HUES64 (cell line): ENCODE measurements around the gene BIN1.

Experiments used
- H3K27ac ChIP-seq: 2 replicates; pipeline ENCODE4 v1.7.0; 2013; ENCODE audit warnings: low read depth, low read length, inconsistent platforms
- H3K27me3 ChIP-seq: 2 replicates; pipeline ENCODE4 v1.6.1; 2013; ENCODE audit warnings: mild to moderate bottlenecking, low read length; ENCODE audit not compliant: insufficient read depth
- H3K36me3 ChIP-seq: 2 replicates; pipeline ENCODE4 v1.6.1; 2013; ENCODE audit warnings: mild to moderate bottlenecking, low read length; ENCODE audit not compliant: insufficient read depth
- H3K4me1 ChIP-seq: 2 replicates; pipeline ENCODE4 v1.6.1; 2013; ENCODE audit warnings: mild to moderate bottlenecking, low read length, moderate library complexity; ENCODE audit not compliant: insufficient read depth
- H3K4me3 ChIP-seq: 2 replicates; pipeline ENCODE4 v1.5.1; 2013; ENCODE audit warnings: mild to moderate bottlenecking, low read length, moderate library complexity
- H3K9ac ChIP-seq: 2 replicates; pipeline ENCODE4 v1.6.1; 2013; ENCODE audit warnings: mild to moderate bottlenecking, low read depth, low read length
- H3K9me3 ChIP-seq: 2 replicates; pipeline ENCODE4 v1.6.1; 2013; ENCODE audit warnings: low read depth, low read length; ENCODE audit not compliant: insufficient read depth
- WGBS: fragments of 150-250, 120-280 bp; methylation state at CpG from one replicate; pipeline ENCODE4 v1.1.7; 2013; ENCODE audit warnings: missing lambda C conversion rate; 5-methylcytosine and 5-hydroxymethylcytosine counted together

The BIN1 gene

DNA sequence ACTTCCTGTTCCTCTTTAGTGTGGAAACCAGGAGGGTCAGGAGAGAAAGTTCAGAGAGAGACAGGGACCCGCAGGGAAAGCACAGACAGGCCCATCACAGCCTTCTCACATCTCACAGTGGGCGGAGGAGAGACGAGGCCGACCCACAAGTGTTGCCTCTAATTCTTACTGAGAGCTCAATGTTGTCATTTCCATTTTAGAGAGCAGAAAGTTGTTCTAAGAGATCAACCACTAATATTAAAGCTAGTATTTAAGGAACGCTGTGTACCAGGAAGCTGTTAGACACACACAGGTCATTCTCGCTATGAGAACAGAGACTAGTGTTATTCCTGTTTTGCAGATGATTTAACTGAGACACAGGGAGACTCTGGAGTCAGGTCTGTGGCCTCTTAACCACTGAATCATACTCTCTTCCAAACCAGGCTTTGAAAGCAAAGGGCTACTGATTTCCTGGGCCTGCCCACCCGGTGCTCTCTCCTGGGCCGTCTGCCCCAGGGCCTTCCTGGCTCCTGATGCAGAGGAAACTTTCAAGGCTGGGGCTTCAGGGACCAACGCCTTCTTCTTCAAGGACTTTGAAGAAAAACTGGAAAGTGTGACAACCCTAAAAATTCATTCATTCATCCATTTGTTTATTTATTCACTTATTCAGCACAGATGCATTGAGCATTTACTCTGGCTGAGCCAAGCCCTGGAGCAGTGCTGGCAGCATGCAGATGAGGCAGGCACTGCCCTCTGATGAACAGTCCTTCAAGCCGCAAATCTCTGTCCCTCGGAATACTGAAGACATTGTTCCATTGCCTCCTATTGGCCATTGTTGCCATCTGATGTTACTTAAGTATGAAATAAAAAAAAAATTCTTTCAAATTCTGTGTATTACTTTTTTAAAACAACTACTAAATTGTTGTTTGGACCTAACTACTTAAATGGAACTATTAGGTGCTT lies 37.2 kb upstream of the BIN1 start:
- Histone ChIP-seq H3K9ac (no peak overlapping the region), H3K27me3 (no peaks in the 10 kb centered on the region), H3K4me1 (peaks cover 4% of the 10 kb centered on the region; the same call in 1 of the 2 replicates), H3K4me3 (no peak overlapping the region), H3K27ac (no peak overlapping the region), H3K9me3 (peaks cover 2% of the 10 kb centered on the region; the same call in 1 of the 2 replicates), H3K36me3 (no peaks in the 10 kb centered on the region)
- WGBS = 87% methylated on average over 11 of the region's 11 CpGs

DNA sequence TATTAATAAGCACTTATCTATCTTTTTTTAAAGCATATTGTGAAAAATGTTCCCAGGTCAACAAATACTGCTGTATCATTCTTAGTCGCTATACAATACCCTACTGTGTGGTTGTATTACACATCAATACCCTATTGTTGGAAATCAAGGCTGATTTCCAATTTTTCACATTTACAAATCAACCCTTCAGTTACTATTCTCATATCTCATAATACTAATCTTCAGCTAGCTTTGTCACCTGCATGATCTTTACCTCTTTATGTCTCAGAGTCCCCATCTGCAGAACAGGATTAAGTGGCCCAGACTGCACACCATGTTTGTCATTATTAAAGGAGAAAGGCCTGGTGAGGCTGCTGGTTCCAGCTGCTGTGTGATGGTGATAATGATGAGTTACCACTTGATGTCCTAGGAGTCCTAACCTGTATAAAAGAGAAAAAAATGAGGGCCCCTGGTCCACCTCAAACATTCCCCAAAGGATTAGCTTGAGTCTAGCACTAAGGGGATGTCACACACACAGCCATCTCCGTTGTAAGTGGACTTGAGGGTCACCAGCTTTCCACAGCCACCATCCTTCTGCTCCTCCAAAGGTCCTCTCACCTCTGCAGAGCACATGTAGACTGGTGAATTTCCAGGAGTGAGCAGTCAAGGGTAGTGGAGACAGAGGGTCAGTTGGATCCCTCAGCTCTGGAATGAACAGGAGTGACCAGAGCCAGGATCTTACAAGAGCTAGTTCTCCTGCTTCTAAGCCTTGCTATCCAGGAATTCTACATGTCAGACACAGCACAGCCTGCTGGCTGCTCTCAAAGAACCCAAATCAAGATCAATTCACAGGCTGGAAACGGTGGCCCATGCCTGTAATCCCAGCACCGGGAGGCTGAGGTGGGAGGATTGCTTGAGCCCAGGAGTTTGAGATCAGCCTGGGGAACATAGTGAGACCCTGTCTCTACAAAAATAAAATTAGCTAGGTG lies 36.0 kb upstream of the BIN1 start:
- no peak overlapping the region for H3K27ac ChIP-seq
- H3K4me1 ChIP-seq = peaks cover 4% of the 10 kb centered on the region; the same call in 1 of the 2 replicates
- no peak overlapping the region for H3K4me3 ChIP-seq
- no peaks in the 10 kb centered on the region for H3K27me3 ChIP-seq
- no peaks in the 10 kb centered on the region for H3K36me3 ChIP-seq
- peaks cover 3% of the 10 kb centered on the region; the same call in 1 of the 2 replicates for H3K9me3 ChIP-seq
- 93% methylated on average over 4 of the region's 4 CpGs for WGBS
- H3K9ac ChIP-seq = no peak overlapping the region

DNA sequence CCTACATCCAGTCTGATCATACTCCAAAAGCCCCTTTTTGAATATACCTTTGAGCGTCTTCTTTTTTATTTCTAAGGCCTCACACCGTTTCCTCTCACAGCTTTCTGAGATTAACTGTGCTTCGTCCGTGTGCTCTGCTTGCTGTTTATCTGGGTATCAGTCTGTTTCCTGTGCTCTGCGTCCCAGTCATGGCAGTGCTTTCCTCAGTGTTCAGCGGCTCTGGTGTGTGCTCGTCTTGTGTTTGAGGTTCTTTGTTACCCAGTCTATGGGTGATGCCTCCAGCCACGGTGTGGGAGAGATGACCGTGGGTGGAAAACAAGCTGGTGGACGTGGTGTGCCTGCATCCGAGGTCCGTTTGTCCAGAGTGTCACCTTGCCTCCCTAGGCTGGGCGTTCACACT lies 33.6 kb upstream of the BIN1 start:
- Histone ChIP-seq H3K4me1 (no peaks in the 10 kb centered on the region), H3K4me3 (no peak overlapping the region), H3K27ac (no peak overlapping the region), H3K9me3 (peaks cover 3% of the 10 kb centered on the region; the same call in 1 of the 2 replicates), H3K9ac (no peak overlapping the region), H3K27me3 (no peaks in the 10 kb centered on the region), H3K36me3 (no peaks in the 10 kb centered on the region)
- 91% methylated on average over 13 of the region's 13 CpGs for WGBS

DNA sequence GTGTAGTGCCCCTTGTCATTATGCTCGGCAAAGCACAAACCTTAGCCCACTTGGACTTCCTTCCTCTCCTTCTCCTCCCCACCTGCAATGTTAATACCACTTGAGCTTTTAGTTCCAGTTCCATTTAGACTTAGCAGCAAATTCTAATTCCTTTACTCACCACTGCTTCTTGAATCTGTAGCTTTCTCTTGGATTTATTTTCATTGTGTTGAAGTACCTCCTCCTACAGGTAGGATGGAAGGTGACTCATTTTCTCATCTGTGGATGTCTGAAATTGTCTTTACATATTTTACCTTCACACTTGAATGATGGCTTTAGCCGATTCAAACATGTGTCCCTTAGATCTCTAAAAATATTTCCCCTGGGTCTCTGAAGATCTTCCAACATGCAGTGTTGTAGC lies 32.8 kb upstream of the BIN1 start:
- H3K4me3 ChIP-seq = no peak overlapping the region
- H3K27ac ChIP-seq = no peak overlapping the region
- no peaks in the 10 kb centered on the region for H3K4me1 ChIP-seq
- H3K9me3 ChIP-seq = peaks cover 3% of the 10 kb centered on the region; the same call in 1 of the 2 replicates
- no peak overlapping the region for H3K9ac ChIP-seq
- 90% methylated on average over 2 of the region's 2 CpGs for WGBS
- H3K36me3 ChIP-seq = no peaks in the 10 kb centered on the region
- H3K27me3 ChIP-seq = no peaks in the 10 kb centered on the region

DNA sequence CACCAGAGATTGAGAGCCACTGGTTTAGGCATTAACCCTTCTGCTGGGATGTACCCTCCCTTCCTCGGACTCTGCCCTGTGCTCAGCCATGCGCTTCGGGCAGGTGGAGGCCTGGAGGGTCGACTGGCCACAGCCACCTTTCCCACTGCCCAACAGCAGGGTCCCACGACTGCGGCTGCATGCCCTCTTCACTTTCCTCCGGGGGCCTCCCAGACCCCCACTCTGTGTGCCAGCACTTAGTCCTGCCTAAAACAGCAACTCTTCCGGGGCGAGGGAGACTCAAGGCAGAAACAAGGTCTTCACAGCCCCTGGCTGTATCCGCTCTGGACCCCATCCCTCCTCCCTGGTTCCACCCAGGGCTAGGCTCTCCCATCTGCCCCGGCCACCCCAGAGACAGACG lies 31.3 kb upstream of the BIN1 start:
- no peak overlapping the region for H3K27ac ChIP-seq
- no peak overlapping the region for H3K4me3 ChIP-seq
- H3K27me3 ChIP-seq = no peaks in the 10 kb centered on the region
- no peaks in the 10 kb centered on the region for H3K36me3 ChIP-seq
- H3K9ac ChIP-seq = no peak overlapping the region
- H3K4me1 ChIP-seq = no peaks in the 10 kb centered on the region
- WGBS = 88% methylated on average over 12 of the region's 12 CpGs
- peaks cover 3% of the 10 kb centered on the region; the same call in 1 of the 2 replicates for H3K9me3 ChIP-seq

DNA sequence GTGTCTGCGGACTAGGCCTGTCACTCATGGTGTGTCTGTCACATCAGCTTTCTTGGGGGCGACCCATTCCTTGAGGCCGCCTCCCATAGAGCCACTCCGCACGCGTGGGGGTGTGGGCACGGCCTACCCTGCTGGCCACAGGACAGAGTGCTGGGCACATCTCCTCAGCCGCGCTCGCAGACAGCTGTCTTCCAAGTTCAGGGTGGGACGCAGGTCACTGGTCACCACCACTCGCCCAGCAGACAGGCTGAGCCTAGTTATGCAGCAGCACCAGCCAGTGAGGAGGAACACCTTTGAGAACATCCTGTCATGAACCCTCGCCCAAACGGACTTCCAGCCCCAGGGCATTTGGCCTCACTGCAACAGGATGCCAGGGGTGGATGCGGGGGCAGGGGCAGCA lies 30.8 kb upstream of the BIN1 start:
- Histone ChIP-seq H3K9me3 (peaks cover 3% of the 10 kb centered on the region; the same call in 1 of the 2 replicates), H3K4me1 (no peaks in the 10 kb centered on the region), H3K4me3 (no peak overlapping the region), H3K27ac (no peak overlapping the region), H3K27me3 (no peaks in the 10 kb centered on the region), H3K36me3 (no peaks in the 10 kb centered on the region), H3K9ac (no peak overlapping the region)
- WGBS = 94% methylated on average over 15 of the region's 15 CpGs

DNA sequence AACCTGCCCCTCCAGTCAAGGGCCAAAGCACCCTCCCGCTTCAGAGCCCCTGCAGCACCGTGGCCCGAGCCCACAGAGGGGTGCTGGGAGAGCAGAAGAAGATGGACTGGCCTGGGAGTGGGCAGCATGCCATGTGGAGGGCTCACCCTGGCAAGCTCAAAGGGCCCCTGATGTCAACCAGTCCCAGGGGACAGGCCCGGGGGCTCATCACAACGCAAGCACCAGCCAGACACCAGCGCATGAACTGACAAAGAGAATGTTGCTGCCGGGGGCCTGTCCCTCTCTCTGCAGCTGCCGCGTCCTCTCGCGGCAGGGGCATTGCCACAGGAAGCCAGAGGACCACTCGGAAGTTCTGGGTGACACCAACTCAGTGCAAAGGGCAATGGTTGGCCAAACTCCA lies 30.3 kb upstream of the BIN1 start:
- Histone ChIP-seq H3K4me1 (no peaks in the 10 kb centered on the region), H3K27ac (no peak overlapping the region), H3K9me3 (peaks cover 3% of the 10 kb centered on the region; the same call in 1 of the 2 replicates), H3K36me3 (no peaks in the 10 kb centered on the region), H3K9ac (no peak overlapping the region), H3K27me3 (no peaks in the 10 kb centered on the region), H3K4me3 (no peak overlapping the region)
- WGBS = 92% methylated on average over 12 of the region's 12 CpGs

DNA sequence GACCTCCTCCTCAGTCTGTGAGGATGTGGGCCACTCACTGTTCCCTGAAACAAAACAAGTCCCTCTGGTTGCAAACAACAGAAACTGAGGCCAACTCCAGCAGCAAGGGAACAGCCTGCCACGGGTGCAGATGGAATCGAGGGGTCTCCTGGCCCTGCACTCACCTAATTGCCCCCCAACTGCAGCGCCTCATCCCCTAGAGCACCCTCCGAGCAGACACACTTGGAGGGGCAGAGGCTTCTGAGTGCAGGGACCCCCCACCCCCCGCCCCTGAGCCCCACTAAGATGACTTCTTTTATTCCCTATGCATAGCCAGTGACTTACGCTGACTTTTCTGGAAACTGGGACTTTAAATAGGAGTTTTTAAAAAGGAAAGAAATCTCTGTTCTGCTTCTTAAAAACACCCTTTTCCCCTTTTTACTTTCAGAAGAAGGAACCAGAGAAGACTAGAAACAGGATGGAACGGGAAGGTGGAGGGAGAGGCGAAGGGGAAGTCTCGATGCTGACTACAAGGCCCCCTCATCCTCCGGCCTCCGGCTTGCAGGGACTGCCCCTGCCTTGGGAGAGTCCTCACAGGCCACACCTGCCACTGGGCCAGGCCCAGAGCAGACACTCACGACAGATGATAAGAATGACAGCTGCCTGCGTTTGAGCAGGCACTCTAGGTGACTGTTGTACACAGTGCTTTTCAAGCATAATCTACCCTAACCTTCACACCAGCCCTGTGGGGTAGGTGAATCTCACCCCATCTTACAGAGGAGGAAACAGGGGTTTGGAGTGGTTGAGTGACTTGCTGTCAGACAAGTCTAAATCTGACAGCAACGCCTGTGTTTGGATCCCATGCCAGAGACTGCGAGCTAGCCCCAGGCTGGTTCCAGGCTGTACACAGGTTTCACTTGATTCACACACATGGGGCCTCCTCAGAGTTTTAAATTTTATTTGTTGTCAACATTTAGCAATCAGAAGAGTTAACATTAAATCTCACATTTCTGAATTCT lies 28.2 kb upstream of the BIN1 start:
- 86% methylated on average over 14 of the region's 15 CpGs for WGBS
- no peaks in the 10 kb centered on the region for H3K4me1 ChIP-seq
- H3K9ac ChIP-seq = no peak overlapping the region
- H3K27ac ChIP-seq = no peak overlapping the region
- peaks cover 3% of the 10 kb centered on the region; the same call in 1 of the 2 replicates for H3K9me3 ChIP-seq
- H3K4me3 ChIP-seq = no peak overlapping the region
- H3K36me3 ChIP-seq = no peaks in the 10 kb centered on the region
- H3K27me3 ChIP-seq = no peaks in the 10 kb centered on the region

DNA sequence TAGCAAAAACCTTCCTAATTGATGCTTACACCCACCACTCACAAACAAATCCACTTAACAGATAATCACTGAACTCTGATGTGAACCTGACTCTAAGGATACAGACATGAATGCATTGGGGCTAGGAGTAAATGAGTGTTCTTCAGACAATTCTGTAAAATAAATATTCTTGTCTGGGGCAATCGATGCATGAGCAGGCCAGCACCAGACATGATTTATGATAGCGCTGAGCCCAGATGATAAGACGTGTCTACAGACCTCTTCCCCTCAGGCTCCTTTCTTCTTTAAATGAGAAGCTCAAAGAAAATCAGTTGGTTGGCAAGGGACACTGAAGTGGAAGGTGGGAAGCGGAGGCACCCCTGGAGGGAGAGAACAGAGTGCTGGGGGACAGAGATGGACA lies 27.3 kb upstream of the BIN1 start:
- H3K4me3 ChIP-seq = no peak overlapping the region
- H3K9ac ChIP-seq = no peak overlapping the region
- H3K36me3 ChIP-seq = no peaks in the 10 kb centered on the region
- H3K4me1 ChIP-seq = no peaks in the 10 kb centered on the region
- WGBS = 97% methylated on average over 4 of the region's 4 CpGs
- no peak overlapping the region for H3K27ac ChIP-seq
- no peaks in the 10 kb centered on the region for H3K27me3 ChIP-seq
- peaks cover 2% of the 10 kb centered on the region; the same call in 1 of the 2 replicates for H3K9me3 ChIP-seq

DNA sequence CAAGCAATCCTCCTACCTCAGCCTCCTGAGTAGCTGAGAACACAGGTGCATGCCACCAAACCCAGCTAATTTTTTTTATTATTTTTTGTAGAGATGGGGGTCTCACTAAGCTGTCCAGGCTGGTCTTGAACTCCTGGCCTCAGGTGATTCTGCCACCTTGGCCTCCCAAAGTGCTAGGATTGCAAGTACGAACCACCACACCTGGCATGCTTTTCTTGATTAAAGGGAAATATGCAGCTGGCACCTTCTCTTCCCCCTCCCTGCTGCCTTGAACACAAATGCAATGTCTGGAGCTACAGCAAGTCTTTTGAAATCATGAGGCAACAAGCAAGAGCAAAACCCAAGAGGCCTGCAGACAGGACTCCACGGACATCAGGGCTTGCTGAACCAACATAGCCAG lies 26.8 kb upstream of the BIN1 start:
- Histone ChIP-seq H3K4me1 (no peaks in the 10 kb centered on the region), H3K4me3 (no peak overlapping the region), H3K36me3 (no peaks in the 10 kb centered on the region), H3K9ac (no peak overlapping the region), H3K27me3 (no peaks in the 10 kb centered on the region), H3K27ac (no peak overlapping the region), H3K9me3 (no peaks in the 10 kb centered on the region)
- WGBS = 91% methylated on average over 2 of the region's 2 CpGs
